ENCODE measurements around the gene MPND.
"Not testable (repeated sequence)": the region's sequence is repeated elsewhere in the genome, so short reads cannot be mapped to it uniquely, and the experiment has no call there.

Gene MPND

DNA sequence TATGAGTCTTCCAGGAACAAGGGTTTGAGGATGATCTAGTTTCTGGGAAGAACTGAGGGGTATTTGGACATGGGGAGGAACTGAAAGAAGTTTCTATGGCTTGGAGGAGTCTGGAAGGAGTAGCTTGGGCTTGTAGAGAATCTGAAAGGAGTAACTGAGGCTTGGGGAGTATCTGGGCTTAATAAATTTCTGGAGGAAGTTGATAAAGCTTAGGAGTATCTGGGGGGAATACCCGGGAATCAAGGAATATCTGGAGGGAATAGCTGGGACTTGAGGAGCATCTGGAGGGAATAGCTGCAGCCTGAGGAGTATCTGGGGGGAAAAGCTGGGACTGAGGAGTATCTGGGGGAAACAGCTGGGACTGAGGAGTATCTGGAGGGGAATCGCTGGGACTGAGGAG lies 22.9 kb upstream of the MPND start:
- DNase-seq: no peak
- ATAC-seq: no peak

DNA sequence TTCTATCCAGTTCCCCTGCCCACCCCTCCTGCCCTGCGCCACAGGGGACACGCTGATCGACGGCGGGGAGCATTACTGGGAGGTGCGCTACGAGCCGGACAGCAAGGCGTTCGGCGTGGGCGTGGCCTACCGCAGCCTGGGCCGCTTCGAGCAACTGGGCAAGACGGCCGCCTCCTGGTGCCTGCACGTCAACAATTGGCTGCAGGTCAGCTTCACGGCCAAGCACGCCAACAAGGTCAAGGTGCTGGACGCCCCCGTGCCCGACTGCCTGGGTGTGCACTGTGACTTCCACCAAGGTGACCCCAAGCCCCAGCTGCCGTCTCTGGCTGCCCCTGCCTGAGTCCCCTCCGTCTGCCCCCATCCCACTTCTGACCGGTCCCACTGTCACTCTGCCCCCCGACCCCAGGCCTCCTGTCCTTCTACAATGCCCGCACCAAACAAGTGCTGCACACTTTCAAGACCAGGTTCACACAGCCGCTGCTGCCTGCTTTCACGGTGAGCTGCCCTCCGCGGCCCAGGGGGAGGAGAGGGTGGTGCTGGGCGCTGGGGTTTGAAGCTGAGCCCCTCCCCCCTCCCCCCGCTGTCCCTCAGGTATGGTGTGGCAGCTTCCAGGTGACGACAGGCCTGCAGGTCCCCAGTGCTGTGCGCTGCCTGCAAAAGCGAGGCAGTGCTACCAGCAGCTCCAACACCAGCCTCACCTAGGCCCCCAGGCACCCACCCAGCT lies 20.3 kb upstream of the MPND start:
- ATAC-seq (no peak), DNase-seq (no peak)

GRCh38 chr19:4323692-4324091 lies 19.7 kb upstream of the MPND start:
- DNase-seq: no peak
- ATAC-seq: no peak

DNA sequence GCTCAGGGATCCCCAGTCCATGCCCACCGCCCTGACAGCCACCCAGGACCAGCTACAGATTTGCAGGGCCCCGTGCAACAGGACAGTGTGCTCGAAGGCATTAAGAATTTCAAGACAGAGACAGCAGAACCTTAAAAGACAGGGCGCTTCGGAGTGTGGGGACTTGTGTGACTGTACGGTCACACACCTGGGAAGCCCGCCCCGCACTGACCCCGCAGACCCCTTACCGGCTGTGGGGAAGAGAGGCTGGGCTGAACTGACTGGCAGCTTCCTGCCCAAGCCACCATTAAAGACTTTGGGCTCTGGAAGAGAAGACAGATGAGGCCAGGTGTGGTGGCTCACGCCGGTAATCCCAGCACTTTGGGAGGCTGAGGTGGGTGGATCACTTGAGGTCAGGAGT lies 19.1 kb upstream of the MPND start:
- DNase-seq (no peak), ATAC-seq (no peak)

- ATAC-seq (no peak), DNase-seq (no peak)
Measured at GRCh38 chr19:4326215-4326836, 17.0 kb upstream of the MPND start.

- DNase-seq: peak; percentile 37
- no peak for ATAC-seq
Measured at GRCh38 chr19:4326837-4327251, 16.5 kb upstream of the MPND start.

DNA sequence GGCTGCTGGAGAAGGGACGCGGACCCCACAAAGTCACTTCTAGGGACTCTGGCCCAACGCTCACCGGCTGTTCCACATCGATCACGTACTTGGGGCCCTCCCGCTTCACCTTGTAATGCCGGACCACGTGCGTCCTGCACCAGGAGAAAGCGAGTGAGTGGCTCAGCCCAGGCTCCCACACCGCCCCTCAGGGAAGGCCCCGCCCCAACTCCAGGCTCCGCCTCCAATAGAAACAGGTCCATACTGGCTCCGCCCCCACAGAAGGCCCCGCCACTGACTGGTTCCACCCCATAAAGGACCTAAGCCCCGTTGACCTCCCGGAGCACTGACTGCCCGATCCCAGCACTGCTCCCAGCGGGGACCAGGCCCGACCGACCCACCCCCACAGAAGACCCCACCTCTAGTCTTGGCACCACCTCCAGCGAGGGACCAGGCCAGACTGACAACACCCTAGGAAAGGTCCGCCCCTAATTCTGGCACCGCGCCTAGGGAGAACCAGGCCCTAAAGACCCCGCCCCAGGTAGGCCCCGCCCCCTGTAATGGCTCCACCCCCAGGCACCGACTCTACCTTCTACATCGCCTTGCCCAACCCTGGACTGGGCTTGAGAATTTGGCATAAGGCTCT lies 16.0 kb upstream of the MPND start:
- DNase-seq: peak; percentile 78
- ATAC-seq: peak; percentile 14

DNA sequence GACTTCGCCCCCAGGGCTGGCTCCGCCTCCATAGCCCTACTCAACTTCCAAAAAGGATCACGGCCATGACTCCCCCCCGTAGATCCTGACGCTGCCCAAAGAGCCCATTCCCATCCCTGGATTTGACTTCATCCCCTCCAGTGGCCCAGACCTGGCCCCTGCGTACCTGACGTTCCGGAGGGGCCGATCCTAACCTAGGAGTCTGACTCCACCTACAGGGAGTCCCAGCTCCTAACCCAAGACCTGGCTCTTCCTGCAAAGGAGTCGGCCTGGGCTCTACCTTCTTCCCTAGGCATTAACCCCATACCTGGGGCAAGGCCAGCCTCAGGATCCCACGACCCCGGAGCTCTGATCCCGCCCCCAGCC lies 15.5 kb upstream of the MPND start:
- no peak for ATAC-seq

DNA sequence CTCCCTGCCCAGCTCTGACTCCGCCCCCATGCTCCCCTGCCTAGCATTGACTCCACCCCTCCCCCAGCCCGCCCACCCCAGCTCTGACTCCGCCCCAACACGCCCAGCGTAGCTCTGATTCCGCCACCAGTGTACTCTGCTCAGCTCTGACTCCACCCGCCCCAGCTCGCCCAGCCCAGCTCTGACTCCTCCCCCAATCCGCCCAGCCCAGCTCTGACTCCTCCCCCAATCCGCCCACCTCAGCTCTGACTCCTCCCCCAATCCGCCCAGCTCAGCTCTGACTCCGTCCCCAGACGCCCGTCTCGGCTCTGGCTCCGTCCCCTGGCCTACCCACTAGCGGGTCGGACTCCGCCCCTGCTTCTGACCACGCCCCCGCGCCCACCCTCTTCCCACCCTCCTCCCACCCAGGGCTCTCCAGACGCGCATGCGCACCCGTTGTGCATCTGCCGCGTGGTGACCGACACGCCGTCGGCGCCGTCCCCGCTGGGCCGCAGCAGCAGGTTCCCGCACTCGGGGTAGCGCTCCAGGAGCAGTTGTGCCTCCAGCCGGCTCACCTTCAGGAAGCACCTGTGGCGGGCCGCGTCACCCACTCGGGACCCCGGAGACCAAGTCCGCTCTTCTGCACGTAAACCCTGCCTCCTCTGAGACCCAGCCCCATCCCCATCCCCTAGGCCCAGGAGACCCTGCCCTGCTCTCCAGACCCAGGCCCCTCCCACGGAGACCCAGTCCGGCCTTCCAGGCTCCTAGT lies 14.9 kb upstream of the MPND start:
- peak; percentile 93 for ATAC-seq
- DNase-seq: peak; percentile 95

More for the DNA sequence above, 15.5 kb upstream of the MPND start:
- no peak for DNase-seq

DNA sequence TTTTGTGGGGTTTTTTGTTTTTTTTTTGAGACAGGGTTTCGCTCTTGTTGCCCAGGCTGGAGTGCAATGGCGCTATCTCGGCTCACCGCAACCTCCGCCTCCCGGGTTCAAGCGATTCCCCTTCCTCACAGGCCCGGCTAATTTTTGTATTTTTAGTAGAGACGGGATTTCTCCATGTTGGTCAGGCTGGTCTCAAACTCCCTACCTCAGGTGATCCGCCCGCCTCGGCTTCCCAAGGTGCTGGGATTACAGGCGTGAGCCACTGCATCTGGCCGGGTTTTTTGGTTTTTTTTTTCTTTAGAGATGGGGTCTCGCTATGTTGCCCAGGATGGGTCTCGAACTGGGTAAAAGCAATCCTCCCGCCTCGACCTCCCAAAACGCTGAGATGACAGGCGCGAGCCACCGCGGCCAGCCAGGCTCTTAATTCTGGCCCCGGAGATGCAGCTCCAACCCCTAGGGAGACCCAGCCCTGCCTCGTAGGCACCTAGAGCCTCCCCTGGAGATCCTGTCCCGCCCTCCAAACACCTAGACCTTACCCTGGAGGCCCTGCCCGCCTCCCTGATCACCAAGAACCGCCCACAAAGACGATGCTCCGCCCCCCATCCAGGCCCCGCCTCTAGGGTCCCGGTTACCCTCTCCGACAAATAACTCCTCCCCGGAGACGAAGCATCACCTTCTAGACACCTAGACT lies 14.2 kb upstream of the MPND start:
- not testable (repeated sequence) for ATAC-seq

DNA sequence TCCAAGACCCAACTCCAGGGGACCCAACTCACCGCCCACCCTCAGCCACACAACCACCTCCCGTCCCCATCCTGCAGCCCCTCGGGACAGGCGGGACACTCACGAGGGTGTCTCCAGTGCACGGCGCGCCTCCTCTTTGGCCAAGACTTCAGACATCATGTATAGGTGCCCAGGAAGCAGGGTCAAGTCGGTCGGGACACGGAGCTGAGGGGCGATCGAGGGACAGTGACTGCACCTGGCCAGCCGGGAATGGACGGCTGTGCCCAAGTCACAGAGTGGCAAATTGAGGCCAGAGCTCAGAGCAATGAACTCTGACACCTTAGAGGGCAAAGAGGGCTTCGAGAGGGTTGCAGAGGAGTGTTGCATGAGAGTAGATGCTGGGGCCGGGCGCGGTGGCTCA lies 13.5 kb upstream of the MPND start:
- ATAC-seq (no peak), DNase-seq (no peak)

More for the DNA sequence above, 14.2 kb upstream of the MPND start:
- DNase-seq: peak; percentile 66

DNA sequence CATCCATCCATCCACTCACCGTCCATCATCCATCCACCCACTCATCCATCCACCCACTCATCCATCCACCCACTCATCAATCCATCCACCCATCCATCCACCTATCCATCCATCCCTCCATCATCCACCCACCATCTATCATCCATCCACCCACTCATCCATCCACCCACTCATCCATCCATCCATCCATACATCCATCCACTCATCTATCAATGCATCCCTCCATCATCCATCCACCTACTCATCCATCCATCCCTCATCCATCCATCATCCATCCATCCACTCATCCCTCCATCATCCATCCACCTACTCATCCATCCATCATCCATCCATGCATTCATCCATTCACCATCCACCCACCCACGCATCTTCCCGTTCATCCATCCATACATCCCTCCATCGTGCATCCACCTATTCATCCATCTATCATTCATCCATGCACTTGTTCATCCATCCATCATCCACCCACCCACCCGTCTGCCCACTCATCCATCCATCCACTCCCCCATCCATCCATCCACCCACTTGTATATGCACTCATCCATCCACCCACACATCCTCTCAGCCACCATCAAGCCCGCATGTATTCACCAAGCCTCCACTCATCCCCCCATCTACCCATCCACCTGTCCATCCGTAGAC lies 8.3 kb upstream of the MPND start:
- no peak for ATAC-seq
- DNase-seq: no peak

DNA sequence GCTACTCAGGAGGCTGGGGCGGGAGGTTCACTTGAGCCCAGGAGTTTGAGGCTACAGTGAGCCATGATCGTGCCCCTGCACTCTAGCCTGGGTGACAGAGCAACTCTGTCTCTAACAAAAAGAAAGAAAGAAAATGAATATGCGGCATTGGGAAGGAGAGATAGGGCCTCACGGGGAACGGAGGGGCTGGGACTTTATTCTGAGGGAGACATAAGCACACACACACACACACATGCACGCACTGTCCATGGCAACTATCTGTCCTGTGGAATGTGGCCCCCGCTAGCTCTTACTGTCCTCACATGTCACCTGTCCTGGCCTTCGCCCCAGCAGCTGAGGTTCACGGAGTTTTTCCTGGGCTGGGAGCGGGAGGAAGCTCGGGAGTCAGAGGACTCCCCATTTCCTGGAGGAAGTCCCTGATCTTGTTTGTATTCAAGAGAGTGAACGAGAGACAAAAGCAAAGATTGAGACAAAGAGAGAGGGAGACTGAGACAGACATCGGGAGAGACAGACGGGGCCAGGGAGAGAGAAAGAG lies 5.4 kb upstream of the MPND start:
- DNase-seq: peak; percentile 30
- ATAC-seq: no peak

GRCh38 chr19:4338441-4339355 lies 4.7 kb upstream of the MPND start, which contains the start of gene STAP2:
TSS of gene STAP2 (minus strand) at chr19:4338827. CDS start at chr19:4338753, 74 bp downstream.
- no peak for ATAC-seq
- DNase-seq: peak; percentile 64

DNA sequence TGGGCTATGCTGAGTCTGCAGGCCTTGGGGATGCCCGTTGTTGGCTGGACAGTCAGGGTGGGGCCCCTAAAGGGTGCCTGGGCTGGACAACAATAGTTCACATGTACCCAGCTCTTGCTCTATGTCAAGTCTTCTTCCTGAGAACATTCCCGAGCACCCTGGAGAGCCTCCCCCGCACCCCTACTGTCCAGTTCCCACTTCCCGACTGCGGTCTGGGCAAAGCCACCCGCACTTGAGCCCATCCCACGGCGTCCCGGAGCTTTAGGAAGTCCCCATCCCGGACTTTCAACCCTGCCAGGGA lies 1.1 kb upstream of the MPND start:
- DNase-seq (no peak), ATAC-seq (no peak)

DNA sequence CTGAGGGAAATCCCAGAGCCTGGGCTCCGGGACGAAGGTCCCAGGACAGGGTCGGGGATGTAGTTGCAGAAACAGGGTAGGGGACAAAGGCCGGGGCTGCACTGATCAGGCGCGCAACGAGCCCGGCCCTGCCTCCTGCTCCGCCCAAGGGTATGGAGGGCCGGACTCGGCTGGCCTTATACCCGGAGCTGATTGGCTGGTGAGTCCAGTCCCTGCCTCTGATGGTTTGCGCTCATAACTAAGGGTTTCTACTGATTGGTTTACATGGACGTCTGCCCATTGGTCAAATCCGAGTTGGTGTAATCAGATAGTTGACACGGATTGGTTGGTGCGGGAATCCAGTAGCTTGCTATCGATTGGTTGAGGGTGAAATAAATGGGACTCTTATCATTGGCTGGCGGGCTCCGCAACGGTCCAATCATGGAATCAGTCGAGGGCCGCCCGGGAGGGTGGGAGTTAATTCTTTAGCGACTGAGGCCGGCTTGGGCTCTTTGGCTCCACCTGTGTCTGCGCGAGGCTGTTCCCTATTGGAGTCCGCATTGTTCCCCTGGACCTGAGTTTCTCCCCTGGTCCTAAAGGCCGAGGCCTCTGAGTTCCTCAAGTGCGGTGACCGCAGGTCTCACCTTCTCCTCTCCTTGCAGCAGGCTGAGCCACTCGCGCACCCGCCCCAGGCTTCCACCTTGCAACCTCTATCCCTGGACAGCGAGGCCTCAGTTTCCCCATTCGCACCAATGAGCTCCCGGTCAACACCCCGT lies 570 bp upstream of the MPND start:
- ATAC-seq (peak; percentile 96), DNase-seq (peak; percentile 90)

DNA sequence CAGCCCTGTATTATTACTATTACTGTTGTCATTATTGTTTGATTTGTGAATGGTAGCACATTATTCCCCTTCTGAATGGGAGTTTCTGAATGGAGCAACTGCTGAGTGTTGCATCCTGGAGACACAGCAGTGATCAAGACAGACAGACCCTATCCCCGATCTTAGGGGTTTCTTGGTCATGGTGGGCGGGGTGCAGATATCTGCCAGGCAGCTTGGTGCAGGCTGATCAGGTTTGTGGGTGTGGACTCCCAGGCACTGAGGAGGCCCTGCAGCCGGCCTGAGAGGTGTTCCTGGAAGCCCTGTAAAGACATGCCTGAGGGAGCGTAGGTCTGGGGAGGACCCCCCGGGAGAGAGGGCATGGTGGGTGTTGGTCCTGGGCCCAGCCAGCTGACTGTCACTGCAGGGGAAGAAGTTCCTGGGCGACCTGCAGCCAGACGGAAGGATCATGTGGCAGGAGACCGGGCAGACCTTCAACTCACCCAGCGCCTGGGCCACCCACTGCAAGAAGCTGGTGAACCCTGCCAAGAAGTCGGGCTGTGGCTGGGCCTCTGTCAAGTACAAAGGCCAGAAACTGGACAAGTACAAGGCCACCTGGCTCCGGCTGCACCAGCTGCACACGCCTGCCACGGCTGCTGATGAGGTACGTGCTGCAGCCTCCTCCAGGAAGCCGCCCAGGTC lies 2.1 kb downstream of the MPND start:
- ATAC-seq (no peak), DNase-seq (no peak)

- no peak for DNase-seq
- no peak for ATAC-seq
Measured at GRCh38 chr19:4346020-4346383, 2.6 kb downstream of the MPND start.

GRCh38 chr19:4347521-4347920 lies 4.2 kb downstream of the MPND start:
- DNase-seq (no peak), ATAC-seq (no peak)
